K562 (cell line): ENCODE results near the gene SEMA3F.

Experiments
- EGR1 ChIP-seq: fragments of 450-650 bp; conservative IDR thresholded peaks from 2 replicates; pipeline ENCODE4 v1.6.1; 2017; ENCODE audit warnings: mild to moderate bottlenecking
- FOXM1 ChIP-seq, 2 experiments: fragments of 450-650 bp in 1 of 2; sonication (generic) in 1 of 2; formaldehyde crosslinking in 1 of 2; IDR thresholded peaks; 2 replicates each; pipeline versions ENCODE4 v1.6.1 to v1.9.0; 2017 to 2022; ENCODE audit warnings: low read depth in 2 of 2, mild to moderate bottlenecking in 2 of 2, missing genetic modification reagents in 1 of 2, moderate library complexity in 1 of 2
- GMEB1 ChIP-seq: fragments of 250-450 bp; sonication (Bioruptor Pico); IDR thresholded peaks from 2 replicates; pipeline ENCODE4 v1.4.0; 2020; ENCODE audit warnings: mild to moderate bottlenecking
- NBN ChIP-seq: fragments of 450-650 bp; IDR thresholded peaks from 2 replicates; pipeline ENCODE4 v1.6.1; 2016; ENCODE audit warnings: low read depth, mild to moderate bottlenecking
- NCOA2 ChIP-seq, 2 experiments: fragments of 450-650 bp; IDR thresholded peaks; 2 replicates each; pipeline ENCODE4 v1.6.1; 2018; ENCODE audit warnings: mild to moderate bottlenecking in 2 of 2, moderate library complexity in 1 of 2; ENCODE audit not compliant: partially characterized antibody in 2 of 2
- PTRF ChIP-seq: fragments of 450-650 bp; IDR thresholded peaks from 2 replicates; pipeline ENCODE4 v1.6.1; 2016; ENCODE audit warnings: mild to moderate bottlenecking, missing genetic modification characterization, missing compliant biosample characterization
- SP1 ChIP-seq: sonication (generic); formaldehyde crosslinking; IDR thresholded peaks from 2 replicates; pipeline ENCODE4 v1.8.1; 2022; ENCODE audit warnings: mild to moderate bottlenecking, missing genetic modification reagents
- TBP ChIP-seq: optimal IDR thresholded peaks from 2 replicates; pipeline ENCODE3; 2011; ENCODE audit warnings: low read depth, low read length, improper control_type of control experiment
- TCFL5 ChIP-seq: fragments of 250-450 bp; sonication (Bioruptor Pico); conservative IDR thresholded peaks from 2 replicates; pipeline ENCODE4 v1.6.1; 2021; ENCODE audit warnings: mild to moderate bottlenecking, moderate library complexity, matching md5 sums
- ZNF232 ChIP-seq: sonication (generic); formaldehyde crosslinking; IDR thresholded peaks from 2 replicates; pipeline ENCODE4 v1.8.0; 2022; ENCODE audit warnings: mild to moderate bottlenecking, missing genetic modification reagents

- TF ChIP-seq NBN (no peak), TCFL5 (CRISPR knock-in tag) (no peak), FOXM1 (IDR thresholded peaks at IDR 0.05; ENCODE audit: low read depth) (no peak), FOXM1 (CRISPR knock-in tag; IDR thresholded peaks at IDR 0.05; ENCODE audit: low read depth) (no peak), TBP (no peak), NCOA2 (IDR thresholded peaks at IDR 0.05; ENCODE audit: partially characterized antibody in 2 of 2) (no peak), PTRF (tag) (no peak), GMEB1 (no peak), ZNF232 (CRISPR knock-in tag) (no peak), SP1 (CRISPR knock-in tag) (no peak), EGR1 (no peak)
These were observed 12.7 kb downstream of the SEMA3F start for GRCh38 chr3:50167841-50168209.
